GM18520 (cell line): ENCODE measurements around the gene PLCD1.
"Not testable (repeated sequence)": the region's sequence is repeated elsewhere in the genome, so short reads cannot be mapped to it uniquely, and the experiment has no call there.

Experiments
- ATAC-seq: cut with Tn5 transposase; IDR thresholded peaks from one replicate; pipeline ENCODE4 v1.9.1; 2021; ENCODE audit not compliant: unreplicated experiment

The PLCD1 gene

GRCh38 chr3:38038447-38038911 lies 9.0 kb upstream of the PLCD1 start:
- no peak for ATAC-seq

- ATAC-seq, result no peak
These were observed 7.5 kb upstream of the PLCD1 start for GRCh38 chr3:38036906-38037305.

- ATAC-seq, result no peak
These were observed 6.8 kb upstream of the PLCD1 start for GRCh38 chr3:38036286-38036685.

DNA sequence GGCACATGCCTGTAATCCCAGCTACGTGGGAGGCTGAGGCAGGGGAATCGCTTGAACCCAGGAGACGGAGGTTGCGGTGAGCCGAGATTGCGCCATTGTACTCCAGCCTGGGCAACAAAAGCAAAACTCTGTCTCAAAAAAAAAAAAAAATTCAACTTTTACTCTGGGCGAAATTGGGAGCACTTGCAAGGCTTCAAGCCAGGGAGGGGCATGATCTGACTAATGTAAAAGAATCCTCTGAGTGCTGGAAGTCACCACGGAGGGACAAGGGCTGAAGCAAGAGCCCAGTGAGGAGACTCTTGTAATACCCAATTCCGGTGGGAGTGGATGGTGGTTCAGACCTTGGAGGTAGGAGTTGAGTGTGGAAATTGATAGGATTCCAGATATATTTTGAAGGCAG lies 4.9 kb upstream of the PLCD1 start:
- ATAC-seq, result not testable (repeated sequence)

DNA sequence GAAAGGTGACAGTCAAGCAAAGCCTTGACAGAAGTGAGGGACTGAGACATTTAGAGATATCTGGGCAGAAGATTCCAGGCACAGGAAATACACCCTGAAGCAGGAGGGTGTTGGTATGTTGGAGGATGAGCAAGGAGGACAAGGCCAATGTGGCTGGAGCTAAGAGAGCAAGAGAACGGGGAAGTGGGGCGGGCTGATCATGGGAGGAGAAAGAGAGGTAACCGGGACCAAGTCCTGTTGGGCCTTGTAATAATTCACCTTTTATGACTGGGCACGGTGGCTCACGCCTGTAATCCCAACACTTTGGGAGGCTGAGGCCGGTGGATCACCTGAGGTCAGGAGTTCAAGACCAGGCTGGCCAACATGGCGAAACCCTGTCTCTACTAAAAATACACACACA lies 4.1 kb upstream of the PLCD1 start:
- ATAC-seq, result not testable (repeated sequence)

DNA sequence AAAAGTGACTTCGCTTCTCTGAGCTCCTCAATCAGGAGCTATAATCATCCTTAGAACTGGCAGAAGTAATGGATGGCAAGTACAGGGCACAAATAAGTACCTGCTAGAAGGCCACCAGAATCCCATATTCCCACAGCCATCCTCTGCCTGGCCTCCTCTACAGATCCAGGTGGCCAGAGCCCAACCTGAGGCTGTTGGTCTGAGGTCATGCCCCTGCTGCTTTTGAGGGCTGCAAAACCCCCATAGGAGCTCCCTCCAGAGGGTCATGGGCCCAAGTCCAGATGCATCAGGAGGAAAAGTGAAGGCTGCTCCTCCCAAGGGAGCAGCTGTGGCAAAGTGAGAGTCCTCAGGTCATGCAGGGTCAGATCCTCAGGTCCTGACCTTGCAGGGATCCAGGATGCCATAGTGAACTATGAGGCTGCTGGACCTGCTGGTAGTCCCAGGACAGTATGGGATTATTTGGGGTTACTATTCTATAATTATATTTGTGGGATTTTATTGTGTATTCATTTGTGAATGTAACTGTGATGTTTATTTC lies 3.0 kb upstream of the PLCD1 start:
- no peak for ATAC-seq

DNA sequence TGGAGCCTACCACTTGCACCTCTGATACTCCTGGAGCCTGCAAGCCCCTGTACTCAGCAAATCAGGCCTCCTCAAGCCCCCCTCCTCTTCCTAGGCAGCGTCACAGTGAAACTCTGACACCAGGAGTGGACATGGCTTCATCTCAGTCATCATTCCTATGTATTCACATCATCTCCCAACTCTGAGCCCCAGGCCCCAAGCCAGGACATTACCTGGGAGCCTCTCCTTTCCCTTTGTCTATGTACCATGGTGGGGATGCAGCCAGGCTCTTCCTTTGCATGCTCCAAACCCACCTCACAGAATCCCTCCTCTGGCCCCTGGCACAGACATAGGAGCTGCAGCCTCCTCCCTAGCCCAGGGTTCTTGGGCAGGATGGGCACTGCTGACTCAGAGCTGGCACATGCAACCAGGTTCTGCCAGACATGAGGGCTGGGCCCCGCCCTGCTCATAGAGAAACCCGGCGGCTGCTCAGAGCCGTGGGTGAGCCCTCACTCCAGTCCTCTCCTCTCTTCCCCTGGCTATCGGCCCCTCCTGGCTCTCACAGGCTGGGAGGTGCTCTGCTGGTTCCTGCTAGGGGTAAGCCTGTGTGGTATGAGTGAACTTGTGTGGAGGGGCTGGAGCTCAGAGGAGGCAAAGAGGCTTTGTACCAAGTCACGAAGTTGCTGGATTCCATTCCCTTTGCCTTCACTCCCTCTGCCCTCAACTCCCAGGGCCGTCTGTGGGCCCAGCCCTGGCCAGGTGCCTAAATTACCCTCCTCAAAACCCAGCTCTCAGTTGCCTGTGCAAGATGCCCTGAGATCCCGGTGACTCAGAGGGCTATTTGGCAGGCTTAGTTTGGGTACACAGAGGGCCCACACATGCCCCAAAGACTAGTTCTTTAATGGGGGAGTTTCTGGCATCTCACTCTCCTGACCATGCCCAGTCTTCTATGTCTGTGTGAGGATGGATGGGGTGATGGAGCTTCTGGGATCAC lies 1.9 kb upstream of the PLCD1 start:
- no peak for ATAC-seq

DNA sequence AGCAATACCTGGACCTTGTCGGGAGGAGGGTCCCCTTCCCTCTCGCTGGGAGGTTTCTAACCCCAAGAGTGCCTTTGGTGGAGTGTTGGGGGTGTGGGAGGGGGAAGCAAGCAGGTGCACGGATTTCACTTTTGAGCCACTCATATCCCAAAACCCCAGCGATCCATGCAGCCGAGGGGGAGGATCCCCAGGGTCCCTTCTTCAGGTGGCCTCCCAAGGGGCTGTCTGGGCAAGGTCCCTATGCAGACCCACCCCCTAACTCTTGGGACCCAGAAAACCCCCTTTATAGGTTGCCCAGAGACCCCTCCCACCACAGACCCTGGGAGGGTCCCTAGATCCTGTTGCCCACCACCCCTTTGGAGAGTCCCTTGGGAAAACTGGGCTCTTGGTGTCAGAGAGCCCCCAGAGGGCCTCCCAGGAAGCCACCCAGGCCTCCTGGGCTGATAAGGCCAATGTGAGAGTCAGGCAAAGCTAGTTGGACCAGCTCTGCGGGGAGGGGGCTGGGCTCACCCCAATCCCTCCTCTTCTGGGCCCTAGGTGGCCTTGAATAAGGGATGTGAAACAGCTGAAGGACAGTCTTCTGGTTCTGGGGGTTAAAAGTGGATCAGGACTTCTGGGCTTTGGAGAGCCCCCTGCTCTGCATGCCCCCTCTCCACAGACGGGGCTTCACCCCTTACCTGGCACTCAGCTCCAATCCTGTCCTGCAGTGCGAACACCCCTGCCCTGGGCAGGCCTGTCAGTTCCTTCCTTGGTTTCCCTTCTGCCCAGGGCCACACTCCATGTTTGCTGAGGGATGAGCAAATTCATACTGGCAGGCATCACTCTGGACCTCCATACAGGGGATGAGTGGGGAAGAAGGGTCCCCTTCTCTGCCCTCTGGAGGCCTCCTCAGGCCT lies 932 bp upstream of the PLCD1 start:
- no peak for ATAC-seq

- no peak for ATAC-seq
These were observed 651 bp downstream of the PLCD1 start for GRCh38 chr3:38028621-38029361.

GRCh38 chr3:38027466-38028465 lies 1.7 kb downstream of the PLCD1 start:
- no peak for ATAC-seq

- no peak for ATAC-seq
These were observed 2.6 kb downstream of the PLCD1 start for GRCh38 chr3:38026856-38027255.

DNA sequence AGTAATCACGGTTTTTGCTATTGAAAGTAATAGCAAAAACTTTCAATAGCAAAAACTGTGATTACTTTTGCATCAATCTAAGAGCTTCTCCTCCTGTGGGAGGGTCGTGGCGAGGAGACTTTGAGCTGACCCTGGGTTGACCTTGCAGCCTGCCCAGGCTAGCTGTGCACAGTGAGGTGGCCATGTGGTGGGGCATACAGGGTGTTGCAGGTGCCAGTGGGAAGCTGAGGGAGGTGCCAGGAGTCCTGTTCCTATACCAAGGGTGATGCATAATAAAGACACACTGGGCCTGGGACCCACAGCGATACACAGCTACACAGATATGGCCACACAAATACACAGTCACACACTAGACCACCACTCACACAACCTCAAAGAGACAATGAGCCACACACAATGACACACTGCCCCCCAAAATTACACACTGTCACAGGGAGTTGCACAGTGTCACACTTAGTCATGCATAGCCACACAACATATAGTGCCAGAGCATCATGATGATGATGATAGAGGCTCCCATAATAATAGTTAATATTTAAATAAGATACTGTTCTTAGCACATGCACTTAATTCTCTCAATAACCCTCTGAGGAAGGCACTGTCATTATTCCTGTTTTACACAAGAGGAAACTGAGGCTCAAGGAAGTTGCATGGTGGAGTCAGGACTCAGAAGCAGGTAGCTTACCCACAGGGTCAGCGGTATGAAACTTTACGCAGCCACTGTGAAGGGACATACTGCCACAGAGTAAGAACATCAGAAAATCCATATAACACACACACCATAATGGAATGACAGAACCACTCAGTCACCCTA lies 6.3 kb downstream of the PLCD1 start:
- ATAC-seq, result no peak

- ATAC-seq, result no peak
These were observed 7.1 kb downstream of the PLCD1 start for GRCh38 chr3:38022301-38022700.

GRCh38 chr3:38021196-38021595 lies 8.2 kb downstream of the PLCD1 start:
- ATAC-seq, result no peak

GRCh38 chr3:38020342-38020726 lies 9.1 kb downstream of the PLCD1 start:
- no peak for ATAC-seq

- ATAC-seq, result no peak
These were observed 9.6 kb downstream of the PLCD1 start for GRCh38 chr3:38019658-38020341.

GRCh38 chr3:38018296-38019266 lies 10.9 kb downstream of the PLCD1 start:
- no peak for ATAC-seq
